Parathyroid adenoma (tissue), 2 donors: Measurements from ENCODE around the gene FGFR2.

Experiments
- H2AFZ ChIP-seq: fragments of 300-600 bp; sonication (generic); one replicate; pipeline ENCODE4 v1.7.0; 2017; ENCODE audit warnings: antibody characterized with exemption, mild to moderate bottlenecking
- H3K27ac ChIP-seq: fragments of 300-600 bp; sonication (generic); one replicate; pipeline ENCODE4 v1.7.0; 2017
- H3K27me3 ChIP-seq: fragments of 300-600 bp; sonication (generic); one replicate; pipeline ENCODE4 v1.7.0; 2017; ENCODE audit warnings: low read length; ENCODE audit not compliant: control insufficient read depth, insufficient read depth
- H3K36me3 ChIP-seq: fragments of 300-600 bp; sonication (generic); one replicate; pipeline ENCODE4 v1.7.0; 2017; ENCODE audit warnings: low read length; ENCODE audit not compliant: control insufficient read depth, insufficient read depth
- H3K4me1 ChIP-seq: fragments of 300-600 bp; sonication (generic); one replicate; pipeline ENCODE4 v1.7.0; 2017; ENCODE audit warnings: control low read depth
- H3K4me2 ChIP-seq: fragments of 300-600 bp; sonication (generic); one replicate; pipeline ENCODE4 v1.7.0; 2017; ENCODE audit warnings: low read length
- H3K4me3 ChIP-seq: fragments of 300-600 bp; sonication (generic); one replicate; pipeline ENCODE4 v1.7.0; 2017; ENCODE audit warnings: low read depth, low read length
- H3K79me2 ChIP-seq: fragments of 300-600 bp; sonication (generic); one replicate; pipeline ENCODE4 v1.7.0; 2017; ENCODE audit warnings: control low read depth
- H3K9ac ChIP-seq: fragments of 300-600 bp; sonication (generic); one replicate; pipeline ENCODE4 v1.7.0; 2017; ENCODE audit warnings: mild to moderate bottlenecking
- H3K9me3 ChIP-seq: fragments of 300-600 bp; sonication (generic); one replicate; pipeline ENCODE4 v1.7.0; 2017; ENCODE audit warnings: low read length; ENCODE audit not compliant: control insufficient read depth
- CTCF ChIP-seq: fragments of 300-600 bp; sonication (generic); IDR thresholded peaks from one replicate; pipeline ENCODE4 v1.7.0; 2017; ENCODE audit warnings: antibody characterized with exemption, mild to moderate bottlenecking
- donor health status: primary hyperparathyroidism.

FGFR2 gene

GRCh38 chr10:121589553-121589952, 8.7 kb downstream of the FGFR2 start:
- H3K79me2 ChIP-seq, result no peaks in the 10 kb centered on the region
- no peak overlapping the region for H3K27ac ChIP-seq
- no peak overlapping the region for H3K4me3 ChIP-seq
- no peaks in the 10 kb centered on the region for H3K27me3 ChIP-seq
- no peaks in the 10 kb centered on the region for H3K36me3 ChIP-seq
- no peak overlapping the region for H3K9ac ChIP-seq
- no peaks in the 10 kb centered on the region for H3K9me3 ChIP-seq
- no peak for TF ChIP-seq CTCF
- no peak overlapping the region for H3K4me2 ChIP-seq
- H2AFZ ChIP-seq, result no peak overlapping the region
- H3K4me1 ChIP-seq, result no peaks in the 10 kb centered on the region

GRCh38 chr10:121583857-121584256, 14.4 kb downstream of the FGFR2 start:
- H2AFZ ChIP-seq, result no peak overlapping the region
- H3K27me3 ChIP-seq, result no peaks in the 10 kb centered on the region
- peaks cover 4% of the 10 kb centered on the region for H3K79me2 ChIP-seq
- no peak overlapping the region for H3K4me3 ChIP-seq
- no peak overlapping the region for H3K4me2 ChIP-seq
- TF ChIP-seq CTCF, result no peak
- no peaks in the 10 kb centered on the region for H3K4me1 ChIP-seq
- no peaks in the 10 kb centered on the region for H3K36me3 ChIP-seq
- H3K9ac ChIP-seq, result no peak overlapping the region
- H3K27ac ChIP-seq, result no peak overlapping the region
- no peaks in the 10 kb centered on the region for H3K9me3 ChIP-seq

- H3K4me2 ChIP-seq, result no peak overlapping the region
- H3K79me2 ChIP-seq, result peaks cover 5% of the 10 kb centered on the region
- H3K4me3 ChIP-seq, result no peak overlapping the region
- H2AFZ ChIP-seq, result no peak overlapping the region
- no peak overlapping the region for H3K9ac ChIP-seq
- no peak for TF ChIP-seq CTCF
- H3K27ac ChIP-seq, result no peak overlapping the region
- H3K27me3 ChIP-seq, result no peaks in the 10 kb centered on the region
- no peaks in the 10 kb centered on the region for H3K9me3 ChIP-seq
- no peaks in the 10 kb centered on the region for H3K36me3 ChIP-seq
- H3K4me1 ChIP-seq, result no peaks in the 10 kb centered on the region
Measured at GRCh38 chr10:121583258-121583657, 15.0 kb downstream of the FGFR2 start.

GRCh38 chr10:121580276-121581116, 17.7 kb downstream of the FGFR2 start:
- no peak for TF ChIP-seq CTCF
- Histone ChIP-seq H2AFZ (no peak overlapping the region), H3K9me3 (no peaks in the 10 kb centered on the region), H3K27me3 (no peaks in the 10 kb centered on the region), H3K36me3 (no peaks in the 10 kb centered on the region), H3K4me2 (no peak overlapping the region), H3K9ac (no peak overlapping the region), H3K4me3 (no peak overlapping the region), H3K79me2 (peaks cover 15% of the 10 kb centered on the region), H3K27ac (no peak overlapping the region), H3K4me1 (no peaks in the 10 kb centered on the region)

- no peak overlapping the region for H3K27ac ChIP-seq
- H3K4me3 ChIP-seq, result no peak overlapping the region
- no peaks in the 10 kb centered on the region for H3K36me3 ChIP-seq
- no peak overlapping the region for H3K4me2 ChIP-seq
- peaks cover 15% of the 10 kb centered on the region for H3K79me2 ChIP-seq
- H3K9ac ChIP-seq, result no peak overlapping the region
- H3K4me1 ChIP-seq, result no peaks in the 10 kb centered on the region
- H3K27me3 ChIP-seq, result no peaks in the 10 kb centered on the region
- H3K9me3 ChIP-seq, result no peaks in the 10 kb centered on the region
- no peak overlapping the region for H2AFZ ChIP-seq
- no peak for TF ChIP-seq CTCF
Measured at GRCh38 chr10:121579656-121580055, 18.6 kb downstream of the FGFR2 start.
